Renal cortex interstitium (tissue), 11 donors: ENCODE results near the gene ECHDC1. TPM values are rescaled to one million over a fixed set of nuclear protein-coding genes. Genes with fewer than 3 reads are reported as not detected.

Source experiments
- DNase-seq, 11 donors: peaks; one replicate each; pipeline ENCODE4 v3.0.0-alpha.2; 2013; ENCODE audit warnings: low read depth in 9 of 11, low spot score in 4 of 11; ENCODE audit errors: extremely low read depth in 1 of 11
- polyA plus RNA-seq, 3 donors: library from polyadenylated mRNA; unstranded; fragments of 120-200 nt; gene quantifications; one replicate each; pipeline ENCODE4 v1.2.1, GENCODE V29; 2013; ENCODE audit not compliant: insufficient read length in 3 of 3

The ECHDC1 gene
- polyA plus RNA-seq, 3 donors, result 74.0 to 88.6 (median 81.9) TPM

- peak in 5 of 11 donors; percentile 4 to 18 (median 9) for DNase-seq
These were observed 42.2 kb downstream of the ECHDC1 start for GRCh38 chr6:127301199-127301700.

GRCh38 chr6:127300411-127300810 lies 43.0 kb downstream of the ECHDC1 start:
- DNase-seq, result no peak

DNA sequence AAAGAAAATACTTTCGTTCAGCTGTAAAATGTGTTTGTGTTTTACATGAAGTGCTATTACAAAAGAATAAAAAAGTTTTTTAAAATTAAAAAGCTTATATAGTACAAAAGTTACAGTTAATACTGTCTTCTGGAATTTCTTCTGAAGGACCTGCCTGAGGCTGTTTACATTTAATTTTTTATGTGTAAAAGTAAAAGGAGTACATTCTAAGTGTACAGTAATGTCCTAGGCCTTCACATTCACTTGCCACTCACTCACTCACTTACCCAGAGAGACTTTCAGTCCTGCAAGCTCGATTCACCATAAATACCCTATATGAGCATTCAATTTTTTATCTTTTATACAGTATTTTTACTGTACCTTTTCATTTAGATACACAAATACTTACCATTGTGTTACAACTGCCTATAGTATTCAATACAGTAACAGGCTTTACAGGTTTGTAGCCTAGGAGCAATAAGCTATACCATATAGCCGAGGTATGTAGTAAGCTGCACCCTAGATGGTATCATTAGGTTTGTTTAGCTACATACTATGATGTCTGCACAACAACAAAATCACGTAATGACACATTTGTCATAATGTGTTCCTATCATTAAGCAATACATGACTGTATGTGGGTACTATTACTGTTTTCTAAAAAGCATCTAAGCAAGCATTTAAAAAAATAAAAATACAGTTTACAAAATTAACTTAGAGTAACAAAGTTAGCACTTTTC lies 43.7 kb downstream of the ECHDC1 start:
- DNase-seq, result no peak

GRCh38 chr6:127298475-127298874 lies 44.9 kb downstream of the ECHDC1 start:
- DNase-seq, result no peak

DNA sequence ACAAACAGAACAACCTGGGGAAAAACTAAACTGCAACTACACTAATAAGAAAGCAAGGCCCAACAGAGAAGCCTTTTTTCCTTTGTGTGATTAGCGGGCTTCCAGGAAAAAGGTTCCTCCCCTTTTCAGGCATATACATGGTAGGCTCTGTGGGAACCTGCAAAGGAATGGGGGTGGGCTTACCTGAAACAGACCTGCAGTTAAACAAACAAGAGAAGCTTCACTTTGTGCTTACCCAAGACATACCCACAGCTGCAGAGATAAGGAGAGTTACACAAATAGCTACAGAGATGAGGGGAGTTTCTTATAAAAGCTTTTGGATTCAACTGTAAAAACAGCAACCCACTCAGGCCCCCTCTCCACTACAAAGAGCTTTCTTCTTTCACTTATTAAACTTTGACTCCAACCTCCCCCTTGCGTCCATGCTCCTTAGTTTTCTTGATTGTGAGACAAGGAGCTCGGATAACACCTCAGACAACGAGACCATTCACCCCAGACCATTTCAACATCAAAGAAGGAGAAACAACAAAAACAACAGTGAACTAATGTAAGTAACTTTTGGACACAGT lies 45.8 kb downstream of the ECHDC1 start:
- DNase-seq, result peak in 3 of 11 donors; percentile 4 to 7 (median 4)

- DNase-seq, result no peak
These were observed 51.9 kb downstream of the ECHDC1 start for GRCh38 chr6:127291495-127291894.

GRCh38 chr6:127290391-127291265 lies 52.8 kb downstream of the ECHDC1 start:
- DNase-seq, result no peak

DNA sequence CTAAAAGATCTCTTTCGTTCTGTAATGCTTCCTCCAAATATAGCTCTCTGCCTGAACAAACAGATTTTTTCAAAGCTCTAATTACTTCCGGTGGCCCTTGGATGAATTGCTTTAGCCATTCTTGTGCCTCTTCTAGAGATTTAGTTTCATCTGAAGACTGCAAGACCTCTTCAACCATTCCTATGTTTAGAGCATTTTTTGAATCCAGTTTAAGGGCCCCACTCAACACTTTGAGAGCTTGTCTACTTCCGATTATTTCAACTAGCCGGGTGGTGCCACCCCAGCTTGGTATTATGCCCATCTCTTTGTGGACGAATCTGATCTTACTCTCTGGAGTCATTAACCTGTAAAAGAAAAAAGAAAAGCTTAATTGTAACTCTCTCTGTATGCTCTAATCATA lies 53.5 kb downstream of the ECHDC1 start:
- DNase-seq, result no peak

DNA sequence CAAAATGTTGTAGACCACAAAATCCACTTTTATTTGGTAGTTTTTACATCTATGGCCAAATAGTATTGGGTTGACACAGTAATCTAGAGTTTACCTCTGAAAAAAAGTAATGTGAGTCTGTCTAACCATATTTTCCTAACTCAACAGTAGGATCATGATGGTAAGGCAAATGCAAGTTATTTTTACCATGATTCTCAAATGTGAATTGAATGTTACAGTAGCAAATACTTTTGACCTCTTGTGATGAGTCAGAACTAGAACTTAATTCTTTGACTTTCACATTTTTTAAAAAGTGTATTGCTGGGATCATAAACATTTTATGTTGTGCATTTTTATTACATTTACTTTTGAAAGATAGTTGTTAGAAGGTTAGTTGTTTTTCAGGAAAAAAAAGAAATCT lies 54.7 kb downstream of the ECHDC1 start:
- no peak for DNase-seq

DNA sequence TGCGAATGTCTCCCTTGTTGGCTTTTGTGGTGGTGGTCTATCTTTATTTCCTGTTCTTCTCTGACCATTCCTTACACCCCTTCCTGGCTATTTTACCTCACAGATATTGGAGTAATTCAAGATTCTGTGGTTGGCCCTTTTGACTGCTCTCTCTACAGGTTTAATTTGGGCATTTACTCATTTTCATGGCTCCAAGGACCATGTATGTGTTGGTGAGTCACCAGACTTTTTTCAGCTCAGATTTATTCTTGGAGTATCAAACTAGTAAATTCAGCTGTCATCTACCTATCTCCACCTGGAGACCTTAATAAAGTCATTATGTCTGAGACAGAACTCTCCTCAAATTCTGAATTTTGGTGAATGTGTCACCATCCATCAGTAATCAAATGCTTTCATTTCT lies 61.2 kb downstream of the ECHDC1 start:
- DNase-seq, result no peak

DNA sequence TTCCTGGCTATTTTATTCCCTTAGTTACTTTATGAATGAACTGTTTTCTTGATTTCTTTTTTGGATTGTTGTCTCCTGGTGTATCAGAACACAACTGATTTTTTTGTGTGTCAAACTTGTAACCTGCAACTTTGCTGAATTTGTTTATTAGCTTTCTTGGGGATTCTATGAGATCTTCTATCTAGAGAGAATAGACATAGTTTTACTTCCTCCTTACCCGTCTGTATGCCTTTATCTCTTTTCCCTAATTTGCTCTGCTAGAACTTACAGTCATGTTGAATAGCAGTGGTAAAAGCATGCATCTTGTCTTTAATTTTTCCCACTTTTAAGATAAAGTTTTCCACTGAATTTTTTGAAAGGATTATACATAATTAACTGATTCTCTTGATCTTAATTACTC lies 63.6 kb downstream of the ECHDC1 start:
- DNase-seq, result no peak

- DNase-seq, result no peak
These were observed 65.2 kb downstream of the ECHDC1 start for GRCh38 chr6:127277878-127278843.

- DNase-seq, result no peak
These were observed 67.1 kb downstream of the ECHDC1 start for GRCh38 chr6:127276331-127276730.

DNA sequence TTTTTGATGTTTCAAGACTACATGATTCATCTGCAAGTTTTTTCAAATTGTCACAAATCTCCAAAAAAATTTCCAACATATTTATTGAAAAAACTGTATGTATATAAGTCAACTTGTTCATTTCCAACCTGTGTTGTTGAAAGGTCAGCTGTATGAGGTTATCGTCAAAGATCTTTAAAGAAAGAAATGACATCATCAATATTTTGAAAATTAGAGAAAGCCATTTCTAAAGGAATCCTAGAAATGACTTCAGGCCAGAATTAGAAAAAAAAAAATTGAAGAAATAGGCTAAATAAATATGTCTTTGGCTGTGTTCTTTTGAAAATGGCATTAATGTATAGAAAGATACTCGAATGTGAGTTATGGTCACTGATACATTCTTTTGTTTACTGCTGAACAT lies 69.9 kb downstream of the ECHDC1 start:
- no peak for DNase-seq

DNA sequence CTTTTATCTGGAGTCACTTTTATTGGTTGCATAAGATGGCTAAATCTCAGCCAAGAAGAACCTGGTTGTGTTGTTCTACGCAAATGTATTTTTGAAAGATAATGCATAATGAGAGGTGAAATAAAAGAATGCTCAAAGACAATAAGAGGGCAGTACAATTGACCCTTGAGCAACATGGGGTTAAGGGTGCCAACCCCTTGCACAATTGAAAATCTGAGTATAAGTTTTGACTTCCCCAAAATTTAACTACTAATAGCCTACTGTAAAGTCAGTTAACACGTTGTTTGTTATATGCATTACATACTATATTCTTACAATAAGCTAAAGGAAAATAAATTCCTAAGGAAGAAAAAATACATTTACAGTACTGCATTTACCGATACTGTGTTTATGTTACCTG lies 70.8 kb downstream of the ECHDC1 start:
- DNase-seq, result no peak

DNA sequence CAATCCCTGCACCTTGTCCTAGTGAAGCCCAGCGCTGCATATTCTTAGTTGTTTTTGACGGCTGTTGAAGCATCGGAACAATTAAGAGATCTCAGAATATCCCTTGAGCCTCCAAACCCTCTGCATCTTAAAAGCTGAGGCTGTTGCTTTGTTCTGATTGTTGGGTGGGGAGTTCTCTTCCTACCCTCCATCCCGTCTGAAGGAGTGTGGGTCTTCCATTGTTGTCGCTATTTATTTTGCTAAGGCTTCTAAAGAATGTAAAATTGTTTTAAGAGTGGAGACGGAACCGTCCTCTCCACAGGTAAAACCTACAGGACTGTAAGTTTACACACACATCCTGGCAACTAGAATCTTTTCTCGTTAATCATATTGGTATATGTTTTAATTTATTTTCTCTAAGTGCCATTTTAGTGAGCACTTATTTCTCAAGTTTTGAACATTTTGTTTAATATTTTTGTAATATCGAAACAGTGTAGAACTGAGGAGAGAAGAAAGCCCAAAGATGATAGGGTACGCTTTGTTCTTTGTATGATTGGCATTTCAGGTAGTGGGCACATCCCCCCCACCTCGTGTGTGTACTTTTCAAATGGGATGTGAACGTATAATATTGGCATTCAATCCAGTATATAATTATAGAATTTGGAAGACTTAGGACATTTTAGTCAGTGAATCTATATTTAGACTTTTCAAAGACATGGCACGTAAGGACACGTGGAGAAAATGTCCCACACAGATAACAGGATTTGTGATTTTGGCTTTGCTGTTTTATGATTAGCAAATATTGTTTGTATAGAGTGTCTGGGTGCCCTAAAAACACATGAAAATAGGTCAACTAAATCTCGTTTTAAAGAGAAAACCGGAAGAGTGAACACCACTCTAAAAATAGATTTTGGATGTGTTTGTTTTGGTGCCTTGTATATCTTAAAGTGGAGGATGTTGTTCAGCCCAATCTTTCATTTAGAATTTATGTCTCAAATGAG lies 75.5 kb downstream of the ECHDC1 start:
- DNase-seq, result peak in 6 of 11 donors; percentile 12 to 32 (median 20)

GRCh38 chr6:127266892-127267645 lies 76.3 kb downstream of the ECHDC1 start:
- peak in 9 of 11 donors; percentile 40 to 69 (median 56) for DNase-seq
